DOHH2 (cell line): ENCODE data around the gene CCDC146.
"Not testable (repeated sequence)": the region's sequence is repeated elsewhere in the genome, so short reads cannot be mapped to it uniquely, and the experiment has no call there.

Source experiments
- CTCF ChIP-seq: fragments of 200-600 bp; sonication (generic); IDR thresholded peaks from one replicate; pipeline ENCODE4 v1.5.1; 2014; ENCODE audit warnings: antibody characterized with exemption, mild to moderate bottlenecking, low read depth, low read length; ENCODE audit not compliant: poor library complexity, severe bottlenecking
- EZH2phosphoT487 ChIP-seq: fragments of 200-600 bp; sonication (generic); IDR thresholded peaks from 2 replicates; pipeline ENCODE4 v1.6.1; 2017; ENCODE audit warnings: borderline replicate concordance, mild to moderate bottlenecking, antibody characterized with exemption, low read length, moderate library complexity, mixed read lengths

GRCh38 chr7:77157034-77157433 lies 34.6 kb downstream of the CCDC146 start:
- TF ChIP-seq CTCF, EZH2phosphoT487: not testable (repeated sequence)
